ENCODE measurements around the gene SLC11A2. TPM values are rescaled to one million over a fixed set of nuclear protein-coding genes. Genes with fewer than 3 reads are reported as not detected.

The SLC11A2 gene
- total RNA-seq, 3 donors from 2014 or later, result 52.2 to 103 (median 91.0) TPM

DNA sequence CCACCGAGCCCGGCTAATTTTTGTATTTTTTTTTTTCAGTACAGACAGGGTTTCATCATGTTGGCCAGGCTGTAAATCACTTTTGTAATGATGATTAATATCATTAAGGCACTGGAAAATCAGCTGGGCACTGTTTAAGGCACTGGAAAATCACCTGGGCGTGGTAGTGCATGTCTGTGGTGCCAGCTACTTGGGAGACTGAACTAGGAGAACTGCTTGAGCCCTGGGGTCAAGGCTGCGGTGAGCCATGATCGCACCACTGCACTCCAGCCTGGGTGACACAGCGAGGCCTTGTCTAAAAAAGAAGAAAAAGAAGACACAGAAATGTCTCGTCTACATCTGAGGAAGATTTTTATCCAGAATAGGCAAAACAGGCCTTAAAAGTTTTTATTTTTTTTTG lies 12.7 kb downstream of the SLC11A2 start:
- H3K9me3 ChIP-seq, result no peaks in the 10 kb centered on the region

DNA sequence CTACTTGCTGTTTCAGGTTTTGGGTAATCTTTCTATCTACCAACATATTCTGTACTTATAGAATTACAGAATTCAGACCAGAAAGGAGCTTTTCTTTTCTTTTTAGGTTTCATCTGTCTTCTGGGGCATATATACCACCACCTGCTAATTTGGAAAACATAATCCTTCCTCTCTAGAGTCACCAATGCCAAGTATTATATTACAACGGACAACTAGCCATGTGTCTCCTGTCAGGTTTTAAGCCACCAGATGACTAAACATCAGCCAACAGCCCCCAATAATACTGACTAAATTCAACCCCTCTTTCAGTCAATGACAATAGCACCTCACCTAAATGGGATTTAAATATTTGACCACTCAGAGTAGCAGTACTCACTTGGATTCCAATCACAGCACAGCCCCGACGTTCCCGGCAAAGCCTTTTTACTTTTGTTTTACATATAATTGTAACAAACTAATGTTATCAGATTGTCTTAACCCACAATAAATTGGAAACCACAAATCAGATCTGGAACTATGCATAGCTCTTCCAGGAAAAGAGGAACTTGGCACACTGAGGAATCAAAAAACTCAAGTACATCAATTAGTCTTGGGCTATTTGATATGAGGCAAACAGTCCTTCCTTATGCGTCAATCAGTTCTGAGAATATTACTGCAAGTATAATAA lies 13.5 kb downstream of the SLC11A2 start:
- Histone ChIP-seq H3K27me3 (no peaks in the 10 kb centered on the region), H3K27ac (no peak overlapping the region), H3K36me3 (no peaks in the 10 kb centered on the region), H3K9me3 (no peaks in the 10 kb centered on the region), H3K4me3 (no peak overlapping the region), H3K4me1 (peaks cover 0 to 8% of the 10 kb centered on the region in 2 donors)
- DNase-seq (ENCODE audit: low spot score in 2 of 2), result no peak
- TF ChIP-seq POLR2A (IDR thresholded peaks at IDR 0.05) (no peak), CTCF (IDR thresholded peaks at IDR 0.05) (no peak), POLR2AphosphoS5 (IDR thresholded peaks at IDR 0.05) (no peak)
- intact Hi-C loops (cut with DNase I; ENCODE audit: low total_unique reads), result no loop called here

More for the DNA sequence above, 12.7 kb downstream of the SLC11A2 start:
- DNase-seq (ENCODE audit: low spot score in 2 of 2), result no peak
- Histone ChIP-seq H3K36me3 (no peaks in the 10 kb centered on the region), H3K27ac (no peak overlapping the region), H3K4me1 (peaks cover 0 to 8% of the 10 kb centered on the region in 2 donors), H3K4me3 (no peak overlapping the region), H3K27me3 (no peaks in the 10 kb centered on the region)
- no peak for TF ChIP-seq POLR2AphosphoS5 (IDR thresholded peaks at IDR 0.05)
- no peak for TF ChIP-seq CTCF (IDR thresholded peaks at IDR 0.05)
- intact Hi-C loops (cut with DNase I; ENCODE audit: low total_unique reads), result no loop called here

DNA sequence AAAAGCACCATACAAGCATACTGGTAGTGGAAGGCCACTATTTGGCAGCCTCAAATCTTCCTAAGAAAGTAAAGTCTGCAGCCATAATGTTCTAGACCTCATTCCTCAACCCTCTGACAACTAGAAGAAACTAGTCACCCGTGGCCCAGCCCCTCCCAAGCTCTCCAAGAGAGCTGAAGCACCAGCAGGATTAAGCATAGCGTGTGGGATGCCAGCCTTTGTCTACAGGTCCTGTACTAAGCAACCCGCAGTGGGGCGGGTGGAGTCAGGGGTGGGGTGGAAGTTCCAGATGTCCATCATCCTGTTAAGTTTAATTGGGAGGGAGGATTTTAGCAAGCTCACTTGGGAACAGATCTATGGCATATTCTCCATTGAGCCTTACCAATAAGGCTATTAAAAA lies 14.2 kb downstream of the SLC11A2 start:
- Histone ChIP-seq H3K4me3 (no peak overlapping the region), H3K27ac (no peak overlapping the region), H3K36me3 (no peaks in the 10 kb centered on the region), H3K4me1 (peaks cover 0 to 8% of the 10 kb centered on the region in 2 donors), H3K9me3 (no peaks in the 10 kb centered on the region), H3K27me3 (no peaks in the 10 kb centered on the region)
- intact Hi-C loops (cut with DNase I; ENCODE audit: low total_unique reads), result no loop called here
- DNase-seq (ENCODE audit: low spot score in 2 of 2), result no peak
- TF ChIP-seq POLR2AphosphoS5 (IDR thresholded peaks at IDR 0.05) (no peak), POLR2A (IDR thresholded peaks at IDR 0.05) (no peak)

GRCh38 chr12:51009056-51009440 lies 17.1 kb downstream of the SLC11A2 start:
- peak overlapping the region in 1 of 3 donors; percentile 18 for H3K4me3 ChIP-seq
- peak overlapping the region in 1 of 2 donors; percentile 37 for H3K27ac ChIP-seq
- no peaks in the 10 kb centered on the region for H3K36me3 ChIP-seq
- TF ChIP-seq POLR2A (IDR thresholded peaks at IDR 0.05), result no peak
- no peak for TF ChIP-seq POLR2AphosphoS5 (IDR thresholded peaks at IDR 0.05)
- no peak for TF ChIP-seq CTCF (IDR thresholded peaks at IDR 0.05)
- no peaks in the 10 kb centered on the region for H3K9me3 ChIP-seq
- H3K27me3 ChIP-seq, result no peaks in the 10 kb centered on the region
- peak in 1 of 2 donors; percentile 37 for DNase-seq (ENCODE audit: low spot score in 2 of 2)
- intact Hi-C loops (cut with DNase I; ENCODE audit: low total_unique reads), result no loop called here
- peaks cover 0 to 8% of the 10 kb centered on the region in 2 donors for H3K4me1 ChIP-seq

DNA sequence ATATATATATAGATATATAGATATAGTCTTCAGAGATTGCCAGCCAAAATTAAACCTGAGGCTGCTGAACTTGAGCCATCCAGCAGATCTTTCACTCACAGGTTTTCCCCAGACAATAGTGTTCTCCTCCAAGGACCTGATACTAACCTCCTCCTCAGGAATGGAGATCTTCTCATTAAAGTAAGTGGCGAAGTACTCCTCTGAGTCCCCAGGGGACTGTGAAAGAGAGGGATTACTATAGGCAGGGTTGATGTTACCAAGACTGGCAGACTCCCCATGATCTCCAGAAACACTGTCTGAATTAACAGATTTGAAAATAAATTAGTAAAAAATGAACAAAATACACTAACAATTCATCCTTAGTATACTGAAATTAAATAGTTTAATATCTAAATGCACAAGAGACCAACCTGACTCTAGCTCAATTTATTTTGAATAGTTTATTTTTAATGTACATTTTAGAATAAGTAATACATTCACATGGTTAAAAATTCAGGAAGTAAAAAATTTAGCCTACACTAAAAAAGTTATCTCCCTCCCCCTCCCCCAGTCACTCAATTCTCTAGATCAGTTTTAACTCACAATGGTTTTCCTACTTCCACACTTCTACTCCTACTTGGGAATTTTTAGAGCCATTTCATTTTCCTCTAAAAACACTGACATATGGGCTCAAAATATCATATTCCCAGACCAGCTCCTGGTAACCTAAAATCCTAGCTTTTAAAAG lies 17.7 kb downstream of the SLC11A2 start:
- intact Hi-C loops (cut with DNase I; ENCODE audit: low total_unique reads), result no loop called here
- no peaks in the 10 kb centered on the region for H3K9me3 ChIP-seq
- H3K4me3 ChIP-seq, result peak overlapping the region in 1 of 3 donors; percentile 18
- H3K4me1 ChIP-seq, result peaks cover 0 to 8% of the 10 kb centered on the region in 2 donors
- no peaks in the 10 kb centered on the region for H3K36me3 ChIP-seq
- no peak for DNase-seq (ENCODE audit: low spot score in 2 of 2)
- peak overlapping the region in 1 of 2 donors; percentile 33 for H3K27ac ChIP-seq
- TF ChIP-seq CTCF (IDR thresholded peaks at IDR 0.05), result no peak
- TF ChIP-seq POLR2A (IDR thresholded peaks at IDR 0.05), result no peak
- no peak for TF ChIP-seq POLR2AphosphoS5 (IDR thresholded peaks at IDR 0.05)
- no peaks in the 10 kb centered on the region for H3K27me3 ChIP-seq

Measured in breast epithelium (tissue), 4 donors.